Hematopoietic multipotent progenitor cell treated with erythropoietin and hydrocortisone succinate and interleukin-3 and kit ligand, for 6 days (in vitro differentiated cells): ENCODE data around the gene SMYD3.
"Not testable (repeated sequence)": the region's sequence is repeated elsewhere in the genome, so short reads cannot be mapped to it uniquely, and the experiment has no call there.

Experiments
- DNase-seq: peaks from one replicate; pipeline ENCODE4 v3.0.0-alpha.2; 2015

Gene SMYD3

GRCh38 chr1:245730801-245731200 is 776.3 kb downstream of the SMYD3 start:
- DNase-seq: no peak

GRCh38 chr1:245728035-245728434 is 779.0 kb downstream of the SMYD3 start:
- DNase-seq: not testable (repeated sequence)

- no peak for DNase-seq
Observed at GRCh38 chr1:245721488-245721887, 785.6 kb downstream of the SMYD3 start.

GRCh38 chr1:245718951-245719350 is 788.1 kb downstream of the SMYD3 start:
- no peak for DNase-seq

- DNase-seq: no peak
Observed at GRCh38 chr1:245718123-245718522, 789.0 kb downstream of the SMYD3 start.

GRCh38 chr1:245717611-245718010 is 789.5 kb downstream of the SMYD3 start:
- DNase-seq: no peak

GRCh38 chr1:245716561-245716960 is 790.5 kb downstream of the SMYD3 start:
- no peak for DNase-seq

GRCh38 chr1:245715970-245716369 is 791.1 kb downstream of the SMYD3 start:
- DNase-seq: no peak

- DNase-seq: no peak
Observed at GRCh38 chr1:245715291-245715701, 791.8 kb downstream of the SMYD3 start.

GRCh38 chr1:245714027-245714426 is 793.1 kb downstream of the SMYD3 start:
- not testable (repeated sequence) for DNase-seq

- DNase-seq: no peak
Observed at GRCh38 chr1:245710961-245711903, 795.8 kb downstream of the SMYD3 start.

- no peak for DNase-seq
Observed at GRCh38 chr1:245707941-245708340, 799.1 kb downstream of the SMYD3 start.

GRCh38 chr1:245704765-245705164 is 802.3 kb downstream of the SMYD3 start:
- DNase-seq: no peak

- no peak for DNase-seq
Observed at GRCh38 chr1:245704341-245704740, 802.7 kb downstream of the SMYD3 start.

GRCh38 chr1:245702346-245702745 is 804.7 kb downstream of the SMYD3 start:
- no peak for DNase-seq

GRCh38 chr1:245701631-245702030 is 805.4 kb downstream of the SMYD3 start:
- no peak for DNase-seq

- no peak for DNase-seq
Observed at GRCh38 chr1:245700631-245701030, 806.4 kb downstream of the SMYD3 start.
